ENCODE measurements around the gene DDX6. TPM values are rescaled to one million over a fixed set of nuclear protein-coding genes. Genes with fewer than 3 reads are reported as not detected.

The DDX6 gene
- 148 and 157 TPM in 2 replicates for total RNA-seq
- long read RNA-seq, full-length matches to known transcripts: 59 of 102 reads
- long read RNA-seq, partial matches to known transcripts: 4 of 102 reads
- long read RNA-seq, other reads (novel, unspliced or antisense): 39 of 102 reads

GRCh38 chr11:118791111-118791960 is at the start of gene DDX6:
TSS of gene DDX6 (minus strand) at chr11:118791164. CDS start at chr11:118786251, 4,913 bp downstream.
- H3K27ac Mint-ChIP-seq (ENCODE audit: unreplicated experiment): peak within 1 kb of the TSS; percentile 99

GRCh38 chr11:118838905-118839553 is 48.1 kb upstream of the DDX6 start:
- no peaks in the 10 kb centered on the region for H3K9me3 Mint-ChIP-seq (ENCODE audit: unreplicated experiment)
- DNase-seq (ENCODE audit: extremely low spot score, unreplicated experiment): no peak

More at GRCh38 chr11:118791111-118791960, at the start of gene DDX6:
- Mint-ChIP-seq H3K27me3 (ENCODE audit: unreplicated experiment) (no peaks in the 10 kb centered on the region), H3K4me3 (ENCODE audit: unreplicated experiment) (peak within 1 kb of the TSS; percentile 100), H3K9me3 (ENCODE audit: unreplicated experiment) (no peaks in the 10 kb centered on the region), H3K36me3 (ENCODE audit: unreplicated experiment) (peaks cover 3% of the 10 kb centered on the region), H3K4me1 (ENCODE audit: unreplicated experiment) (peaks cover 39% of the 10 kb centered on the region)
- peak; percentile 97 for DNase-seq (ENCODE audit: extremely low spot score, unreplicated experiment)
- TF ChIP-seq CTCF (IDR thresholded peaks at IDR 0.05): peak; percentile 42

GRCh38 chr11:118837868-118838267 is 46.9 kb upstream of the DDX6 start:
- no peak for TF ChIP-seq CTCF (IDR thresholded peaks at IDR 0.05)
- Mint-ChIP-seq H3K4me3 (ENCODE audit: unreplicated experiment) (no peak overlapping the region), H3K9me3 (ENCODE audit: unreplicated experiment) (no peaks in the 10 kb centered on the region), H3K4me1 (ENCODE audit: unreplicated experiment) (no peaks in the 10 kb centered on the region), H3K36me3 (ENCODE audit: unreplicated experiment) (no peaks in the 10 kb centered on the region), H3K27ac (ENCODE audit: unreplicated experiment) (no peak overlapping the region), H3K27me3 (ENCODE audit: unreplicated experiment) (peaks cover 11% of the 10 kb centered on the region)
- no peak for DNase-seq (ENCODE audit: extremely low spot score, unreplicated experiment)

More at GRCh38 chr11:118838905-118839553, 48.1 kb upstream of the DDX6 start:
- no peak overlapping the region for H3K27ac Mint-ChIP-seq (ENCODE audit: unreplicated experiment)
- no peak for TF ChIP-seq CTCF (IDR thresholded peaks at IDR 0.05)
- peaks cover 3% of the 10 kb centered on the region for H3K27me3 Mint-ChIP-seq (ENCODE audit: unreplicated experiment)
- H3K4me1 Mint-ChIP-seq (ENCODE audit: unreplicated experiment): no peaks in the 10 kb centered on the region
- no peaks in the 10 kb centered on the region for H3K36me3 Mint-ChIP-seq (ENCODE audit: unreplicated experiment)
- H3K4me3 Mint-ChIP-seq (ENCODE audit: unreplicated experiment): no peak overlapping the region

GRCh38 chr11:118834427-118835028 is 43.6 kb upstream of the DDX6 start:
- no peak for DNase-seq (ENCODE audit: extremely low spot score, unreplicated experiment)
- no peak overlapping the region for H3K4me3 Mint-ChIP-seq (ENCODE audit: unreplicated experiment)
- TF ChIP-seq CTCF (IDR thresholded peaks at IDR 0.05): no peak
- no peaks in the 10 kb centered on the region for H3K4me1 Mint-ChIP-seq (ENCODE audit: unreplicated experiment)
- no peak overlapping the region for H3K27ac Mint-ChIP-seq (ENCODE audit: unreplicated experiment)
- no peaks in the 10 kb centered on the region for H3K9me3 Mint-ChIP-seq (ENCODE audit: unreplicated experiment)
- H3K27me3 Mint-ChIP-seq (ENCODE audit: unreplicated experiment): peaks cover 11% of the 10 kb centered on the region
- no peaks in the 10 kb centered on the region for H3K36me3 Mint-ChIP-seq (ENCODE audit: unreplicated experiment)
